IMR-90 (cell line): ENCODE results near the gene FMNL3.

ENCODE experiments used
- RFX5 ChIP-seq: IDR thresholded peaks from 2 replicates; pipeline ENCODE4 v1.8.0; 2012; ENCODE audit warnings: low read depth, mild to moderate bottlenecking, low read length, moderate library complexity
- TF ChIP-seq, protein P1 (sequence below): conservative IDR thresholded peaks from 2 replicates; pipeline ENCODE4 v1.5.1; 2012; ENCODE audit warnings: mild to moderate bottlenecking, low read depth, low read length, improper control_type of control experiment

- TF ChIP-seq, protein P1, sequence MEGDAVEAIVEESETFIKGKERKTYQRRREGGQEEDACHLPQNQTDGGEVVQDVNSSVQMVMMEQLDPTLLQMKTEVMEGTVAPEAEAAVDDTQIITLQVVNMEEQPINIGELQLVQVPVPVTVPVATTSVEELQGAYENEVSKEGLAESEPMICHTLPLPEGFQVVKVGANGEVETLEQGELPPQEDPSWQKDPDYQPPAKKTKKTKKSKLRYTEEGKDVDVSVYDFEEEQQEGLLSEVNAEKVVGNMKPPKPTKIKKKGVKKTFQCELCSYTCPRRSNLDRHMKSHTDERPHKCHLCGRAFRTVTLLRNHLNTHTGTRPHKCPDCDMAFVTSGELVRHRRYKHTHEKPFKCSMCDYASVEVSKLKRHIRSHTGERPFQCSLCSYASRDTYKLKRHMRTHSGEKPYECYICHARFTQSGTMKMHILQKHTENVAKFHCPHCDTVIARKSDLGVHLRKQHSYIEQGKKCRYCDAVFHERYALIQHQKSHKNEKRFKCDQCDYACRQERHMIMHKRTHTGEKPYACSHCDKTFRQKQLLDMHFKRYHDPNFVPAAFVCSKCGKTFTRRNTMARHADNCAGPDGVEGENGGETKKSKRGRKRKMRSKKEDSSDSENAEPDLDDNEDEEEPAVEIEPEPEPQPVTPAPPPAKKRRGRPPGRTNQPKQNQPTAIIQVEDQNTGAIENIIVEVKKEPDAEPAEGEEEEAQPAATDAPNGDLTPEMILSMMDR, result no peak
- no peak for TF ChIP-seq RFX5
Measured at GRCh38 chr12:49692851-49693250, 14.4 kb downstream of the FMNL3 start.
